ENCODE results near the gene NUP205.

Gene NUP205

DNA sequence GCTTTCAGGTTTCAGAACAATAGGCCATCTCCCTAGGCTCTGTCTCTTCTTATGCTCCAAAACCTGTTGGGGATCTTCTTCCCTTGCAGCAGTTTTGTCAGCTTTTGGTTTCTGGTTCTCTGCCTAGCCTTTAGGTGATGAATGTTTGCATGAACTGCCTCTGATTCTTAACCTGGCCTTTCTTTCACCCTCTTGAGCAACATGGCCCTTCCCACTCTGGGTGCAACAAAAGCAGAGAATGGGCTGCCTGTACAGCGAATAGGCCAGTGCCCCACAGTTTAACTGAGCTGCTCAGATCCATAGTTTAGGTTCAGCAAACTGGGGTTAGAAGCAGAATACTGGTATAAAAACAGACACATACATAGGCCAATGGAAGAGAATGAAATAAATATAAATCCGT is 18.1 kb upstream of the NUP205 start:
- DNase-seq = no peak

DNA sequence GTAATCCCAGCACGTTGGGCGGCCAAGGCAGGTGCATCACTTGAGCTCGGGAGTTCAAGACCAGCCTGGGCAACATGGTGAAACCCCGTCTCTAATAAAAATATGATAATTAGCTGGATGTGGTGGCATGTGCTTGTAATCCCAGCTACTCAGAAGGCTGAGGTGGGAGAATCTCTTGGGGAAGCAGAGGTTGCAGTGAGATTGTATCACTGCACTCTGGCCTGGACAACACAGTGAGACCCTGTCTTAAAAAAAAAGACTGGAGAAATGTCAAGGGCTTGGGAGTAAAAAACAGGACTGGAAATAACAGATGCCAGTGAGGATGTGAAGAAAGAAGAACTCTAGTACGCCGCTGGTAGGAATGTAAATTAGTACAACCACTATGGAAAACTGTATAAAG is 16.7 kb upstream of the NUP205 start:
- DNase-seq = no peak

DNA sequence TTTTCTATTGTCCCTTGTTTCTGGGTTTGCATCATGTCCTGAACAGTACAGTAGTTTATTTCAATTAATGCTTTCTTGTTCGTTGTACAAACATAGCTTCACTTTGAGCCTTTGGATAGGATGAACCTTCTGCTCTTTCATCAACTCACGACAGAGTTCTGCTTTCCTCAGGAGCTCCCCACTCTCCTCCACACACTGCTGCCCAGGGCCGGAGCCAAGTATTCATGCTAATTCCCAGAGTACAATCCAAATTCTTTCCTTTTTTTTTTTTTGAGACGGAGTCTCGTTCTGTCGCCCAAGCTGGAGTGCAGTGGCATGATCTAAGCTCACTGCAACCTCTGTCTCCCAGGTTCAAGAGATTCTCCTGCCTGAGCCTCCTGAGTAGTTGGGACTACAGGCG is 7.5 kb upstream of the NUP205 start:
- DNase-seq = no peak

DNA sequence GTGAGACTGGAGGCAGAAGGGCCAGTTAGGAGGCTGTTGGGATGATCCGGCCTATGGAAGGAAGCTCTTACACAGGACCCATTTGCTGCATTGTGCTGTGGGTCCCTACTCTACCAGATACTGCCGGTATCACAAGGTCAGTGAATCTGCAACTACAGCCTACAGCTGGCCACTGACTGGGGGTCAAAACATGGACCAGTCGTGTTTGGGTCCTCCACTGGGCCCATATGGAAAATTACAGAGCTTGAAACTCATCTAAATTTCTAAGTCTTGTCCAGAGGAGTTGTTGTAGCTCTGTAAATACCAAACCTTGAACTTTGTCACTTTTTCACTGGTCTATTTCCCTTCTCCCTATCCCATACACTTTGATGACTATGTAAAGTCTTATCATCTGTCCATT is 5.6 kb upstream of the NUP205 start:
- DNase-seq = no peak

DNA sequence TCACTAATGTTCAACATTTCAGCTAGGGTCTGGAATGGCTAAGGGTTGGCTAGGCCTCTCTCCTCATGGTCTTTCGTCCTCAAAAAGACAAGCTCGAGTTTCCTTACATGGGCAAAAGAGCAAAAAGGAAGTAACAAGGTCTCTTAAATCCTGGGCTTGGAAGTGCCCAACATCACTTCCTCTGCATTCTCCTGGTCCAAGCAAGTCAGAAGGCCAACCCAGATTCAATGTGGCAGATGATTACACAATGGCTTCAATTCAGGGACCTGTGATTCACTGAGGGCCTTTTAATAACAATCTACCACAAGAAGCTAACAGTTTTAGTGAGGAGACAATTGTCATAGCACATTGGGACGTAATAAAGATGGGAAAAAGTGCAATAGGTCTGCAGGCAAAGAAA is 4.4 kb upstream of the NUP205 start:
- DNase-seq = no peak

DNA sequence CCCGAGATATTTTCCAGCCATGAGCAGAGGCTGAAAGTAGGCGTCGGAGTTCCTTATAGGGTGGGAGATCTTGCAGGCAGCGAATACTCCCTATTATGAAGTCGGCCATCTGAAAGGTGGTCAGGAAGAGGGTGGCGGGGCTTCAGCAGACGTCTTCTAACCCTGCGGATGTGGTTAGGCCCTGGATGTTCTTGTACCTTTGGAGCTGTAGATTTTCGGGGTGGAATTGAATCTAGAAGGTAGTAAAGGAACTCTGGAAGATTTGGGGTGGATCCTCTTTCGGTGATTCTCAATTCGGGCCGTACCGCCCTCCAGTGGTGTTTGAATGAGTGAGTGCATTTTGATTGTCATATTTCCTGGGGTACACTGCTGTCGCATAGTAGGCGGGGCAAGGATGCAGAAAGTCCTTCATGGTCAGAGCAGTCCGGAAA is 635 bp downstream of the NUP205 start:
- DNase-seq = peak; percentile 26

DNA sequence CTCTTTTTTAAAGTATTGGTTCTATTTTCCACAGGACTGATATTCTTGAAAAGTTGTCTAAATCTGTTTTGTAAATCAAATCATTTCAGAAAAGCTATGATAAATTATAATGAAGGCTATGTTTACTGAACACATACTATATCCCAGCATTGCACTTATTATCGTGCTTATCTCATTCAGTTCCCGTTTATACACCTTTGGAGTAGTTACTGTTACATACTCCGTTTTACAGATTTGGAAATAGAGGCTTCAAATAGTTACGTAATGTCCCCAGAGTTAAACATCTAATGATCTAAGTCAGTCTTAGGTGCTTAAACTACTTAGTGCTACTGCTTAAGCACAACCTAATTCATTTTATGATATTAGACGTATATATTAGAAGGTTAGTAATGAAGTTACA is 1.2 kb downstream of the NUP205 start:
- no peak for DNase-seq

DNA sequence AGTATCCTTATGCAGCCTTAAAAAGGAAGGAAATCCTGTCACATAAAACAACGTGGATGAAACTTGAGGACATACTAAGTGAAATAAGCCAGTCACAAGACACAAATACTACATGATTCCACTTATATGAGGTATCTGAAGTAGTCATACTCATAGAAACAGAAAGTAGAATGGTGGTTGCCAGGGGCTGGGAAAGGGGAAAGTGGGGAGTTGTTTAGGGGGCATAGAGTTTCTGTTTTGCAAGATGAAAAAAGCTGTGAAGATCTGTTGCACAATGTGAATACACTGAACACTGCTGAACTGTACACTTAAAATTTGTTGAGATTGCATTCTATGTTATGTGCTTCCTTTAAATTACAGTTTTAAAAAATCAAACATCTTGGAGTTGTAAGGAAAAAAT is 2.9 kb downstream of the NUP205 start:
- DNase-seq = no peak

DNA sequence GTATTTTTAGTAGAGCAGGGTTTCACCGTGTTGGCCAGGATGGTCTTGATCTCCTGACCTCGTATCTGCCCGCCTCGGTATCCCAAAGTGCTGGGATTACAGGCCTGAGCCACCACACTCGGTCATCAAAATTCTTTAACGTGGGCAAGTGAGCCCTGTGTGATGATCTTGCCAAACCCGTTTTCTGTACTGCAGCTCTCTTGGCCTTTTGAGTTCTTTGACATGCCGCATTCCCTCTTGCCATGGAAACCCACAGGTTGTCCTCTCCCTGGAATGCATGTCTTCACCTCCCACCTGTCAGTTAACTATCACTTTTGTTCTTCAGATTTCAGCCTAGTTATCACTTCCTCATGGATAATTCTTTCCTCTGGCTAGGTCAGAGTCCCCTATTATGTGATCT is 5.0 kb downstream of the NUP205 start:
- DNase-seq = no peak

DNA sequence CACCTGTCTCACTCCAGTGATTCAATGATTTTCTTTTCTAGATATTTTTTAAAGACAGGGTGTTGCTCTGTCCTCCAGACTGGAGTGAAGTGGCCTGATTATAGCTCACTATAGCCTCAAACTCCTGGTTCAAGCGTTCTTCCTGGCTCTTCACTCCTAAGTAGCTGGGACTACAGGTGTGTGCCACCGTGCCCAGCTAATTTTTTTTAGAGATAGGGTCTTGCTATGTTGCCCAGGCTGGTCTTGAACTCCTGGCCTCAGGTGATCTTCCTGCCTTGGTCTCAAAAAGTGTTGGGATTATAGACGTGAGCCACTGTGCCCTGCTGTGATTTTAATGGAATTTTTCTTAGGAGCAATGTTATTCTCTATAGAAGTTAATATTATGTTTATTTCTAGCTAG is 14.1 kb downstream of the NUP205 start:
- DNase-seq = no peak

DNA sequence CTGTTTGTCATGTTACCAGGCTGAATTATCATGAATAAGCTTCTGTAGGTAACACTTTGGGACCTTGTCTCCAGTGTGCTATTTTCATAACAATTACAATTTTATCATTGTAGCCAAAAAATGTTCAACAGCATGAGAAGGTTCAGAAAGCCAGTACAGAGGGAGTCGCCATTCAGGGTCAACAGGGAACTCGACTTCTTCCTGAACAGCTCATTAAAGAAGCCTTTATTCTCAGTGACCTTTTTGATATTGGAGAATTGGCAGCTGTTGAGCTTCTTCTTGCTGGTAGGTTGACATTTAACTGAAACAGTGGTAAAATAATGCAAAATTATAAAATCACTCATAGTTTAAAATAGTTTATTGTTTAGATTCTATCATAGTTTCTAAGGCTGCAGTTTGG is 15.8 kb downstream of the NUP205 start:
- DNase-seq = no peak

DNA sequence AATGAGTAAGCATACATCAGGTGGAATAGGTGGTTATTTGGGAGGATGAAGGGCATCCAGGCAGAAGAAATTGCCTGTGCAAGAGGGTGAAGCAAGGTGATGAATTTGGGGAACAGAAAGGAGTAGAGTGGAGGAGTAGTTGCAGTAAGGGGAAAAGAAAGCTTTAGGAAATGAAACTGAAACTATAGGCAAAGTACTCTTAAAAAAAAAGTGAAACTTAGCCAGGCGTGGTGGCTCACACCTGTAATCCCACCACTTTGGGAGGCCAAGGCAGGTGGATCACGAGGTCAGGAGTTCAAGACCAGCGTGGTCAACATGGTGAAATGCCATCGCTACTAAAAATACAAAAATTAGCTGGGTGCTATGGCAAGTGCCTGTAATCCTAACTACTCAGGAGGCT is 17.6 kb downstream of the NUP205 start:
- no peak for DNase-seq

DNA sequence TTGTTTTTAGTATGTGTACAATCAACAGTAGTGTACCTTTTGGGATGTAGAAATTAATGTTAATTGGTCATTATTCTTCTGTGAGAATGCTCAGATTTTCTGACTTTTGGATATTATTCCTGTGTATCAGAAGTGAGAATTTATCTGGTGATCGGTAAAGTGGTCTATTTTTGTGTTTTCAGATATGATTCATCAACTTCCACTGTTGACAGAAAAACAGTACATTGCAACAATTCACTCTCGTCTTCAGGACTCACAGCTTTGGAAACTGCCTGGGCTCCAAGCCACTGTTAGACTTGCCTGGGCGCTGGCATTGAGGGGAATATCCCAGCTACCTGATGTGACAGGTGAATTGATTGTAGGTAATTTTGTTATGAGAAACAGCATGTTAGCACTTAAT is 20.9 kb downstream of the NUP205 start:
- DNase-seq = no peak

DNA sequence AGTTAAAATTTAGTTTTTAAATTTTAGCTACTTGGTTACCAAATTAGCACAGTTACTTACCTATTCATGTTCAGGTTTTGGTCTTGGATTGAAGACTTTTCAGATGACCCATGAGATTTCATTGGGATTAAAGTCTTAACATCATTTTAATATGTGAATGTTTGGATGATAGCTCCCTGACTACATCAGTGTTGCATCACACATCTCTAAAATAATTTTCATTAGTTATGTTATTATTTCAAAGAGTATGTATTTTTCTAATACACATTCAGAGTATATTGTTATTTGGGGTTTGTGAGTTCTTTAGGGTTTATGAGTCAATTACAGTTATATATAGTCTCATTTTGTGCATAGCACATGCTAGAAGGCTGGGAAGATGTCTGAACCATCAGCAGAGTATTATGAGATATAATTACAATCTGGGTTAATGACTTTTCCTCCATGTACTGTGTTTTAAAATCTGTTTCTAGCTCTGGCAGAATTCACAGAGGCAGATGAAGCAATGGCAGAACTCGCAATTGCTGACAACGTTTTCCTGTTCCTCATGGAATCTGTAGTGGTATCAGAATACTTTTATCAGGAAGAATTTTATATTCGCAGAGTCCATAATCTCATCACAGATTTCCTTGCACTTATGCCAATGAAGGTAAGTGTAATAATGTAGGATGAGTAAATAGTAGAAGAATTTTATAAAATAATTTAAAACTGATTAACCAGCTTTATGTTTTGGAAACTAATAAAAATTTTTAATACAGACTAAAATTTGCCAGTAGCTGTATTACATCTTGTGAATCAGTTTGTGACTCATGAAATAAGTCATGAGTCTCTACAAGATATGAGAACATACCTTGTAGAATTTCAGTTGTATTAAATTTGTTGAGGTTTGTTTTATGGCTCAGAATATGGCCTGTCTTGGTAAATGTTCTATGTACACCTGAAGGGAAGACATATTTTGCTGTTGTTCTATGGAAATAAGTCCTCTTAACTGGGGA is 26.9 kb downstream of the NUP205 start:
- DNase-seq = no peak

DNA sequence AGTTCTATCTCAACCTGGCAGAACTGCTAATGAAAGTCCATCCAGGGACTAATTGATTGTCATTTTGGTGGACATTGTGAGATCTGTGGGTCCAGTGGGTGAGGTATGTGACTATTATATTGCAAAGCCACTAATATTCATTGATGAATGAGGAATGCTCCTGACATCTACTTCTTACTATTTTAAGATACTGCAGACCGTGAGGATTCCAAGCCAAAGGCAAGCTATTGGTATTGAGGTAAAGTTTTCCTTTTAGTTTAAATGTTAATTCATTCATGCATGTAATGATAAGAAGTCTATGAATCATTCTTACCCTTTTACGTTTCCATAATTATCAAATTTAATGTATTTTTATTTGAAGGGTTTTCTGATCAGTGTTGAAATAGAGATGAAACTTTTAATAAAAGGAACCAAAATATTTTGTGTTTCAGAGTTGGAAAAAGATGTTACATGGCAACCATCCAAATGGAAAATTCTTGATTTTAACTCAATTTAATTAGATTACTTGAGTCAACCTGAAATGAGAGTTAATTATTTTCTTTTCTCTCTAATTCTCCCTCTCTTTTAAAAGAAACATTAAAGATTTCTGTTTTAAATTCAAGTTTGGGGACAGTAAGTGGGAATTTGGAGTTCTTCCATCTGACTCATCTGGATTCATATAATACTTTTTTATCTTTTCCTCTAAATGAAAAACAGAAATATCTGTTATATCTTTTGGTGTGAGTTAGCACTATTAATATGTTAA is 39.6 kb downstream of the NUP205 start:
- no peak for DNase-seq

DNA sequence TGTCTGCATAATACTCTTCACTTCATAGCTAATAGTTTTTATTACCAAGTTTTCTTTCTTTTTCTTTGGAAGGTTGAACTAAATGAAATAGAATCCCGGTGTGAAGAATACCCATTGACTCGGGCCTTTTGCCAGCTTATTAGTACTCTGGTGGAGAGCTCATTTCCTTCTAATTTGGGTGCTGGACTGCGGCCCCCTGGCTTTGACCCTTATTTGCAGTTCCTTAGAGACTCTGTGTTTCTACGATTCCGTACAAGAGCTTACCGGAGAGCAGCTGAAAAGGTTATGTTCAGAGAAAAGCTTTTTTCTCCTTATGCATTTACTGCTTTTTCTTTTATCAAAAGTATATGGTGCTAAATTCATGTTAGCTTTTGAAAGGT is 40.2 kb downstream of the NUP205 start:
- no peak for DNase-seq

DNA sequence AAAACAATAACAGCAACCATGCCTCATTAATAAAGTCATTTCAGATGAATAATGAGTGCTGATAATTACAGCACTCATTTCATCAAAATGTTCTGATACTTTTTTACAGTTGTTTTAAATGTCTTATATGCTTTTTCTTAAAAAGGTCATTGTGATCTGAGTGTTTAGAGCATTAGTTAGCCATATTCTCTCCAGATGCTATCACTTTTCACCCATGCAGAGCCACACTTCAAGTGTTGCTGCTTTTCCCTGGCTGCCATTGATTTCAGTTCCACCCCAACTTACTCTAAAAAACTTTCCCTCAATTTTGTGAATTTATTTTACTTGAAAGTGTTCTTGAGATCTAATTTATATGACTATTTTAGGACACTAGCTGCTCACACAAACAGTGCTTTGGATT is 41.8 kb downstream of the NUP205 start:
- no peak for DNase-seq

DNA sequence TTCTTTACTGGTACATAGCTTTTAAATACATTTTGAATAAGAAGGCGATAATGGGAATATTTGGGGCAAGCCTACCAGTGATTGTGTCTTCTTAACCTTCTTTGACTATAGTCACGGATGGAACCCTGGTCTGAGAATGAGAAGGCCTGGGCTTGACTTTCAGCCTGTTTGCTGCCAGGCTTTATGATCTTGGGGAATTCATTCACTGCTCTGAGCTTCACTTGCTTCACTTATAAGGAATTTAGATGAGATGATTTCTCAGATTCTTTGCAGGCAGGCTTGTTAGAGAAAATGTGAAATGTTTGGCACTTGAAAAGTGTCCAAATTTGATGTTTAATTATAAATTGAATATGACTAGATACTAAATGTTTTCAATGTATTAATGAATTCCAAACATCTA is 42.5 kb downstream of the NUP205 start:
- DNase-seq = no peak

DNA sequence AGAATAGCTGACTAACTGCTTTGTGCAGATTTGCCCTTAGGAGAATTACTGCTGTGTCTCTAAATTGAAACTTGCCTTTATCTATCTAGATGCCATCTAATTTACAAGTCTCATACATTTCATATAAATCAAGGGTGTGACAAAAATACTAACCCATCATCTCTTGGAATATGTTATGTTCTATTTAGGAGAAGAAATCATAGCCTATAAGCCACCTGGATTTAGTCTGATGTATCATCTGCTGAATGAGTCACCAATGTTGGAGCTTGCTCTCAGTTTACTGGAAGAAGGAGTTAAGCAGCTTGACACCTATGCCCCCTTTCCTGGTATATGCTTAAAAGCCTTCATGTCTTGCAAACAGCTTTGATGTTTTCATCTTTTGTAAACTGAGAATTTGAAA is 43.5 kb downstream of the NUP205 start:
- DNase-seq = no peak

DNA sequence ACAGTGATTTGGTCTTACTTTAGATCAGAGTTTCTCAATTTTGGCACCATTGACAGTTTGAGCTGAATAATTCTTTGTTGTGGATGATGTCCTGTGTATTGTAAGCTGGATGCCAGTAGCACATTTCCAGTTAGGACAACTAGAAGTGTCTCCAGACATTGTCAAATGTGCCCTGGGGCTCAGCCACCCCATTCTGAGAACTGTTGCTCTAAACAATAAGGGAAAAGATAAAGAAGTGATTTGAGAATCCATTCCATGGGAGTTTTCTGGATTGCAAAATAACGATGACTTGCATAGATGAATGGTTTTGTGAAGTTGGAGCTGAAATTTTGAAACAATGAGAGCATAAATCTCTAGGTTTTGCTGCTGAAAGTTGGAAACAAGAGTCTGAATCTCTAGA is 44.6 kb downstream of the NUP205 start:
- DNase-seq = no peak

DNA sequence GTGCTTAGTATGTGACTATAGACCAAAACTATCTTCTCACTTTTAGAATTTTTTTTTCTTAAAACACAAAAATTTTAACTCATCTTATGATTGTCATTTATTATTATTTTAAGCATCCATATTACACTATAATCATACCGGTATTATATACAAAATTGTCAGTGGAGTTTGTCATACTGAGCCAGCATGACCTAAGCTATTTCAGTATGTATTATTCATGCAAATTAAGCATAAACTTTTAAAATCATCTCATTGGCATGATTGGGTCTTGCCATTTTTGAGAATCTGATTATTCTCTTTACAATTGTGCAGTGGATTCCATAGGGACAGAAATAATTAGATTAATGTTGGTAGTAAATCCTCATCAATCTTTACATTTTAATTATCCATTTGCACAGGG is 58.4 kb downstream of the NUP205 start:
- DNase-seq = no peak

DNA sequence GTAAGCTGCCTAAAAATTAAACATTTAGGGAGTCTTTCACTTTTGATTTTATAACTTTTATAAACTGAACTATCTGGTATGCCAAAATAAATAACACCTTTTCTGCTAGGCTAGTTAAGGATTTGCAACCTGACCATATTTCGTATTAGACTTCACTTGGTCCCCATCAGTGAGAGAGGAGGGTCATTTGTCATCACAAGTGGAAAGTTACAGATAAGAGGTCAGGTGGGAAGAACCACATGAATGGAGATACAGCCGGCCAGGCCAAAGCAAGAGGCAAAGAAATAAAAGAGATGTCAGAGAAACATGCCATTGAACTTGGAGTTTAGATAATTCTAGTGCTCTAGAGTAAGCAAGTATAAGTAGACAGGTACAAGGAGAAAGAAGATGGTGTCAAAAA is 60.1 kb downstream of the NUP205 start:
- no peak for DNase-seq

DNA sequence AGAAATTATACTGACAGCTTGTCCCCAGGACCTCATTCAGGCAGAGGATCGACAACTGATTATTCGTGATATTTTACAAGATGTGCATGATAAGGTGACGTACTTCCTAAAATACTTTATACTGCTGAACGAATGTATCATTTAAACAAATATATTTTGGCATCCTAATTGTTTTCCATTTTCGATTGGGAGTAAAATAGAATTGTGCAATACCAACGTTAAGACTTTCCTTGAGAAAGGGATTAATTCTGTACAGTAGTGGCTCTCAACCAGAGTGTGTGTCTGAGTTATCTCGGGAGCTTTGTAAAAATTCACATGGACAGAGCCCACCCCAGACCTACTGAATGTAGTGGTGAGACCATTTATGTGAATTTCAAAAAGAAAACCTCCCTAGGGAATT is 60.8 kb downstream of the NUP205 start:
- DNase-seq = no peak

DNA sequence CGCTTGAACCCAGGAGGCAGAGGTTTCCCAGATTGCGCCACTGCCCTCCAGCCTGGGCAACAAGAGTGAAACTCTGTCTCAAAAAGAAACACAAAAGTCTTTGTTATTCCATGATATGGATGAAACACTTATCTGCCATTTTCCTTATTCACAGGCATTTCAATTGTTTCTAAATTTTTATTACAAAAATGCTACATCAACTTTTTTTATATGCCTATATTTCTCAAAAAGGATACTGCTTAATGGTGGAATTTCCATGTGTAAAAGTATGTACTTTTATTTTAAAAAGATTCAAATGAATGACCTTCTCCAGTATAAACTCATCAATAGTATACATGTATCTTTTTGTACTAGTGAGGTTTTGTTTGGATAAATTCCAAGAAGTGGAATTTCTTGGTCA is 62.7 kb downstream of the NUP205 start:
- no peak for DNase-seq

Measured in NCI-H2029 treated with DMSO at 0.1 percent for 48 hours (cell line).